B cell (primary cell): ENCODE measurements around the gene NUDT19. TPM values are rescaled to one million over a fixed set of nuclear protein-coding genes. Genes with fewer than 3 reads are reported as not detected.

Experiments
- ATAC-seq: fragments of 200-7000 bp; cut with Tn5 transposase; one replicate; pipeline ENCODE4 v1.10.0; 2021; ENCODE audit warnings: low read depth, mild to moderate bottlenecking, moderate number of reproducible peaks, moderate library complexity
- CTCF ChIA-PET: fragments of 350-600 bp; sonication (Branson Sonifier 250); formaldehyde crosslinking; loops from one replicate; lab custom pipeline; 2021; ENCODE audit warnings: antibody characterized with exemption, inconsistent platforms; lab: Charles Lee
- POLR2A ChIA-PET: fragments of 350-600 bp; sonication (Branson Sonifier 250); formaldehyde crosslinking; loops from one replicate; lab custom pipeline; 2021; ENCODE audit warnings: antibody characterized with exemption; lab: Charles Lee
- DNase-seq: peaks from one replicate; pipeline ENCODE4 v3.0.0; 2013
- H2AFZ ChIP-seq: 2 replicates; pipeline ENCODE4 v1.6.1; 2012; ENCODE audit warnings: mild to moderate bottlenecking, low read depth, low read length; ENCODE audit not compliant: insufficient read depth, poor library complexity, severe bottlenecking
- H3K27ac ChIP-seq, 2 donors: 1 replicate in 1 of 2; 2 replicates in 1 of 2; pipeline ENCODE4 v1.5.1; 2012 to 2013; ENCODE audit warnings: low read length in 2 of 2, mild to moderate bottlenecking in 2 of 2, moderate library complexity in 1 of 2
- H3K27me3 ChIP-seq, 4 experiments: fragments of 200-600 bp in 1 of 4; sonication (generic) in 1 of 4; replicated peaks in 1 of 4; 1 replicate in 2 of 4; 2 replicates in 2 of 4; pipeline versions ENCODE4 v1.6.1 to v1.7.0; 2013 to 2016; ENCODE audit warnings: low read length in 3 of 4, mild to moderate bottlenecking in 2 of 4, mixed read lengths in 1 of 4, moderate library complexity in 1 of 4; ENCODE audit not compliant: insufficient read depth in 4 of 4, control insufficient read depth in 3 of 4; ENCODE audit errors: control extremely low read depth in 1 of 4
- H3K36me3 ChIP-seq, 2 experiments: replicated peaks in 1 of 2; 1 replicate in 1 of 2; 2 replicates in 1 of 2; pipeline versions ENCODE4 v1.6.1 to v1.7.1; 2013; ENCODE audit warnings: low read length in 1 of 2; ENCODE audit not compliant: insufficient read depth in 2 of 2, control insufficient read depth in 1 of 2; ENCODE audit errors: control extremely low read depth in 1 of 2, extremely low read depth in 1 of 2
- H3K4me1 ChIP-seq, 2 donors: fragments of 200-600 bp in 1 of 2; sonication (generic) in 1 of 2; 1 replicate in 1 of 2; 2 replicates in 1 of 2; pipeline versions ENCODE4 v1.5.1 to v1.6.1; 2013 to 2017; ENCODE audit warnings: low read length in 2 of 2; ENCODE audit not compliant: control insufficient read depth in 2 of 2, insufficient read depth in 2 of 2
- H3K4me2 ChIP-seq: replicated peaks from 2 replicates; pipeline ENCODE3; 2012; ENCODE audit warnings: mild to moderate bottlenecking, low read depth, low read length; ENCODE audit not compliant: poor library complexity, severe bottlenecking
- H3K4me3 ChIP-seq, 5 experiments: fragments of 200-600 bp in 1 of 5; sonication (generic) in 1 of 5; 1 replicate in 3 of 5; 2 replicates in 2 of 5; pipeline versions ENCODE4 v1.5.1 to v1.7.0; 2011 to 2016; ENCODE audit warnings: low read length in 4 of 5, mild to moderate bottlenecking in 4 of 5, low read depth in 2 of 5, control low read depth in 1 of 5, moderate library complexity in 1 of 5; ENCODE audit not compliant: insufficient read depth in 1 of 5; ENCODE audit errors: control extremely low read depth in 1 of 5, extremely low read depth in 1 of 5
- H3K79me2 ChIP-seq: fragments of 200-600 bp; sonication (generic); one replicate; pipeline ENCODE4 v1.6.0; 2016; ENCODE audit warnings: low read length; ENCODE audit not compliant: control insufficient read depth, insufficient read depth
- H3K9ac ChIP-seq: fragments of 200-600 bp; sonication (generic); 2 replicates; pipeline ENCODE4 v1.6.1; 2017; ENCODE audit warnings: mild to moderate bottlenecking, low read length, moderate library complexity
- H3K9me3 ChIP-seq, 3 donors: one replicate each; pipeline versions ENCODE4 v1.6.1 to v1.7.1; 2013; ENCODE audit warnings: low read length in 2 of 3; ENCODE audit not compliant: control insufficient read depth in 2 of 3, insufficient read depth in 1 of 3; ENCODE audit errors: control extremely low read depth in 1 of 3
- H4K20me1 ChIP-seq: 2 replicates; pipeline ENCODE4 v1.6.0; 2012; ENCODE audit warnings: mild to moderate bottlenecking, low read length; ENCODE audit not compliant: insufficient read depth, control insufficient read depth, poor library complexity, severe bottlenecking
- H3K27ac Mint-ChIP-seq: one replicate; pipeline ENCODE4 v1.8.0; 2021; ENCODE audit warnings: mixed read lengths
- H3K27me3 Mint-ChIP-seq: one replicate; pipeline ENCODE4 v1.8.0; 2021; ENCODE audit warnings: mixed read lengths
- H3K4me1 Mint-ChIP-seq: one replicate; pipeline ENCODE4 v1.8.0; 2021; ENCODE audit warnings: mixed read lengths
- H3K4me3 Mint-ChIP-seq: one replicate; pipeline ENCODE4 v1.8.0; 2021; ENCODE audit warnings: mixed read lengths
- H3K9me3 Mint-ChIP-seq: one replicate; pipeline ENCODE4 v1.8.0; 2022; ENCODE audit warnings: mixed read lengths; ENCODE audit not compliant: insufficient read depth
- EZH2 ChIP-seq: IDR thresholded peaks from 2 replicates; pipeline ENCODE4 v1.6.1; 2012; ENCODE audit warnings: borderline replicate concordance, low read depth, mild to moderate bottlenecking, moderate library complexity, low read length; ENCODE audit not compliant: insufficient read depth, poor library complexity, severe bottlenecking
- WGBS: methylation state at CpG from one replicate; pipeline ENCODE4 v1.1.5; 2013; ENCODE audit warnings: missing lambda C conversion rate; ENCODE audit not compliant: insufficient coverage; 5-methylcytosine and 5-hydroxymethylcytosine counted together
- intact Hi-C: fragments of 100-400 bp; cut with micrococcal nuclease; formaldehyde crosslinking; loops from one replicate; pipeline ENCODE4 v1.10.0; 2022
- polyA plus RNA-seq: library from polyadenylated mRNA; depleted of rRNA; stranded (reverse); fragments of >200 nt; gene quantifications from 2 replicates; pipeline ENCODE4 v1.2.3, GENCODE V29; 2012
- total RNA-seq, 2 donors: library from RNA; stranded (reverse); fragments of 120-200 nt in 1 of 2; gene quantifications; 1 replicate in 1 of 2; 2 replicates in 1 of 2; pipeline versions ENCODE4 v1.2.3 to v1.2.4, GENCODE V29; 2013 to 2022
- TF ChIP-seq, protein P1 (sequence below): fragments of 200-600 bp; IDR thresholded peaks from one replicate; pipeline ENCODE4 v1.8.0; 2022; ENCODE audit warnings: antibody characterized with exemption, mild to moderate bottlenecking

The NUDT19 gene
- total and polyA plus RNA-seq, 2 donors (not counting 1 experiment from before 2014, with no cell fraction given), result 3.6 to 7.1 TPM

DNA sequence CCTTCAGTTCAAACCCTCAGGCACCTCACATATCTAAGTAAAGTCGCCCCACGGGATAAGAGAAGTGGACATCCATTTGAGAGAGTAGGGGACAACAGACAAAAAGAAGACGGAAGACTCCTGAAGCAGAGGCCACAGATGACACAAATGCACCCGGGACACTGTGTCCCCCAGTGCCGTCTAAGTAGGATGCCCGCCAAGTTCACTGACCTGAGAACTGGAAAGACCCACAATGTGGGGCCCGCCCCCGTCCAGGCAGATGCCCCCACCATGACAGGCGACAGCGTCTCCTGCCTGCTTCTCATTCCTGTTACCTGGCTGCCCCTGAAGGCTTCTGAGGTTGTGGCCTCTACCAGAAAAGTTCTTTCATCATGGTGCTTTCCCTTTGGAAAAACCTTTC, 33.5 kb upstream of the NUDT19 start:
- H3K4me1 ChIP-seq, result peaks cover 0 to 10% of the 10 kb centered on the region in 2 donors
- ATAC-seq (no peak), DNase-seq (no peak)
- H3K79me2 ChIP-seq, result peaks cover 22% of the 10 kb centered on the region
- POLR2A ChIA-PET, result no interaction called here
- H3K27me3 Mint-ChIP-seq, result no peaks in the 10 kb centered on the region
- no peak overlapping the region for H3K27ac Mint-ChIP-seq
- no peak overlapping the region for H3K27ac ChIP-seq
- no peak overlapping the region for H3K4me2 ChIP-seq
- WGBS, result 96% methylated on average over 8 of the region's 10 CpGs
- intact Hi-C loops, result no loop called here
- no peak overlapping the region for H3K4me3 ChIP-seq
- H4K20me1 ChIP-seq, result peaks cover 17% of the 10 kb centered on the region
- no peak overlapping the region for H3K4me3 Mint-ChIP-seq
- no peaks in the 10 kb centered on the region for H3K27me3 ChIP-seq
- TF ChIP-seq, protein P1, sequence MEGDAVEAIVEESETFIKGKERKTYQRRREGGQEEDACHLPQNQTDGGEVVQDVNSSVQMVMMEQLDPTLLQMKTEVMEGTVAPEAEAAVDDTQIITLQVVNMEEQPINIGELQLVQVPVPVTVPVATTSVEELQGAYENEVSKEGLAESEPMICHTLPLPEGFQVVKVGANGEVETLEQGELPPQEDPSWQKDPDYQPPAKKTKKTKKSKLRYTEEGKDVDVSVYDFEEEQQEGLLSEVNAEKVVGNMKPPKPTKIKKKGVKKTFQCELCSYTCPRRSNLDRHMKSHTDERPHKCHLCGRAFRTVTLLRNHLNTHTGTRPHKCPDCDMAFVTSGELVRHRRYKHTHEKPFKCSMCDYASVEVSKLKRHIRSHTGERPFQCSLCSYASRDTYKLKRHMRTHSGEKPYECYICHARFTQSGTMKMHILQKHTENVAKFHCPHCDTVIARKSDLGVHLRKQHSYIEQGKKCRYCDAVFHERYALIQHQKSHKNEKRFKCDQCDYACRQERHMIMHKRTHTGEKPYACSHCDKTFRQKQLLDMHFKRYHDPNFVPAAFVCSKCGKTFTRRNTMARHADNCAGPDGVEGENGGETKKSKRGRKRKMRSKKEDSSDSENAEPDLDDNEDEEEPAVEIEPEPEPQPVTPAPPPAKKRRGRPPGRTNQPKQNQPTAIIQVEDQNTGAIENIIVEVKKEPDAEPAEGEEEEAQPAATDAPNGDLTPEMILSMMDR, result no peak
- TF ChIP-seq EZH2, result no peak
- H3K9me3 Mint-ChIP-seq, result no peaks in the 10 kb centered on the region
- no peak overlapping the region for H3K9ac ChIP-seq
- peaks cover 0 to 26% of the 10 kb centered on the region in 2 experiments for H3K36me3 ChIP-seq
- no peak overlapping the region for H2AFZ ChIP-seq
- no peaks in the 10 kb centered on the region for H3K9me3 ChIP-seq
- CTCF ChIA-PET, result no interaction called here
- H3K4me1 Mint-ChIP-seq, result peaks cover 6% of the 10 kb centered on the region

DNA sequence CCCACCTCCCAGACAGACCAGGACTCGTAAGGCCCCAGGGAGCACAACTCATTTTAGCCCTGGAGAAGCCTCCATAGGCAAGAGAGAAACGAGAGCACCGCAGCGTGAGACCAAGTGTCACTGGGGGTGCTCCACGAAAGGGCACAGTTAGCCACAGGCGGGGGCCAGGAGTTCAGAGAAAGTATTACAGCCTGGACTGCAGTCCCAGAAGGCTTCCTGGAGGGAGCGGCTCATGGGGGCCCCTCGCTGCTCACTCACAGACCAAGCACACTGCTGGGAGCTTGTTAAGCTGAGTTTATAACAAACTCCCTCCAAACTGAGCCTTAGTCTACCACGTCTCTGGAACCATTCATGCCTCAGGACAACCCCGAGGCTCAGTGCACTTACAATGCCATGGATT, 33.1 kb upstream of the NUDT19 start:
- no peak overlapping the region for H3K27ac ChIP-seq
- DNase-seq, result no peak
- H3K9me3 Mint-ChIP-seq, result no peaks in the 10 kb centered on the region
- no peak overlapping the region for H3K4me3 ChIP-seq
- no peaks in the 10 kb centered on the region for H3K27me3 ChIP-seq
- H3K79me2 ChIP-seq, result peaks cover 24% of the 10 kb centered on the region
- WGBS, result 90% methylated on average over 10 of the region's 10 CpGs
- H3K27ac Mint-ChIP-seq, result no peak overlapping the region
- TF ChIP-seq, protein P1, result no peak
- TF ChIP-seq EZH2, result no peak
- no peak overlapping the region for H3K9ac ChIP-seq
- no peaks in the 10 kb centered on the region for H3K27me3 Mint-ChIP-seq
- no peaks in the 10 kb centered on the region for H3K9me3 ChIP-seq
- H4K20me1 ChIP-seq, result peaks cover 17% of the 10 kb centered on the region
- peaks cover 0 to 10% of the 10 kb centered on the region in 2 donors for H3K4me1 ChIP-seq
- no peak overlapping the region for H2AFZ ChIP-seq
- CTCF ChIA-PET, result no interaction called here
- peaks cover 9% of the 10 kb centered on the region for H3K4me1 Mint-ChIP-seq
- H3K36me3 ChIP-seq, result peaks cover 0 to 26% of the 10 kb centered on the region in 2 experiments
- intact Hi-C loops, result no loop called here
- POLR2A ChIA-PET, result no interaction called here
- ATAC-seq, result no peak
- no peak overlapping the region for H3K4me3 Mint-ChIP-seq
- H3K4me2 ChIP-seq, result no peak overlapping the region
